Measurements from ENCODE around the gene PHGDH. TPM values are rescaled to one million over a fixed set of nuclear protein-coding genes. Genes with fewer than 3 reads are reported as not detected.

PHGDH gene
- total and polyA plus RNA-seq, 2 donors (not counting 3 experiments of a cell fraction or from before 2014, with no cell fraction given), result 37.9 to 120 TPM

DNA sequence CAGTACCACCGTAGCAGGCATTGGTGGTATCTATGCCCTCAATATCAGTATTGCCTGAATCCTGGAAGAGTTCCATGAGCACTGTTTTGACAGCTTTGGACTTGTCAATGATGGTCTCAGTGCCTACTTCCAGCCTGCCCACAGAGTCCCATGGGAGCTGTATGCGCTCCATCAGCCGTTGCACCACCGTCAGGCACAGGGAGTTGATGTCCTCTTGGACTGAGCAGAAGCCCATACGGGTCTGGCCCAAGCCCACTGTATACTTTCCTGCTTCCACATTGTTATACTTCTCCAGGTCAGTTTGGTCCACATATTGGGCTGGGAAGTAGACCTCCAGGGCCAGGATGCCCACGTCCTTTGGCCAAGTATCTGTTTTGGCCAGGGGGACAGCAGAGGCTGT lies 52.5 kb downstream of the PHGDH start:
- Histone ChIP-seq H3K4me2 (ENCODE audit: insufficient read depth, low read length) (no peak overlapping the region), H3K79me2 (ENCODE audit: control insufficient read depth, insufficient read depth, low read length) (no peaks in the 10 kb centered on the region), H3K4me1 (ENCODE audit: control insufficient read depth, extremely low read depth, insufficient read depth, low read length) (no peaks in the 10 kb centered on the region), H3K9me1 (replicated peaks; ENCODE audit: control insufficient read depth, extremely low read depth, insufficient read depth, low read length) (no peaks in the 10 kb centered on the region), H2AFZ (ENCODE audit: low read depth, low read length) (no peak overlapping the region), H3K9ac (replicated peaks; ENCODE audit: extremely low read depth, insufficient read depth, low read length) (no peak overlapping the region), H3K4me3 (replicated peaks in 1 of 3; ENCODE audit: insufficient read depth in 1 of 3, low read depth in 1 of 3, low read length in 3 of 3) (no peak overlapping the region), H3K27ac (ENCODE audit: insufficient read depth, low read depth, low read length) (no peak overlapping the region), H3K36me3 (ENCODE audit: control insufficient read depth in 2 of 2, extremely low read depth in 1 of 2, insufficient read depth in 2 of 2, low read length in 2 of 2) (no peaks in the 10 kb centered on the region), H3K27me3 (ENCODE audit: control insufficient read depth in 2 of 2, insufficient read depth in 2 of 2, low read length in 2 of 2) (peaks cover 5 to 14% of the 10 kb centered on the region in 2 experiments), H4K20me1 (replicated peaks; ENCODE audit: control insufficient read depth, extremely low read depth, insufficient read depth, low read length) (no peaks in the 10 kb centered on the region), H3K9me3 (replicated peaks; ENCODE audit: control insufficient read depth, insufficient read depth, low read length) (no peaks in the 10 kb centered on the region)
- TF ChIP-seq, protein P1, sequence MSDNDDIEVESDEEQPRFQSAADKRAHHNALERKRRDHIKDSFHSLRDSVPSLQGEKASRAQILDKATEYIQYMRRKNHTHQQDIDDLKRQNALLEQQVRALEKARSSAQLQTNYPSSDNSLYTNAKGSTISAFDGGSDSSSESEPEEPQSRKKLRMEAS (IDR thresholded peaks at IDR 0.05; ENCODE audit: insufficient read depth, insufficient read length), result no peak
- TF ChIP-seq JUN (IDR thresholded peaks at IDR 0.05; ENCODE audit: borderline replicate concordance, insufficient read depth, insufficient read length, low read depth) (no peak), MYC (IDR thresholded peaks at IDR 0.05; ENCODE audit: low read depth, low read length) (no peak), EZH2 (IDR thresholded peaks at IDR 0.05; ENCODE audit: borderline replicate concordance, low read depth, low read length, severe bottlenecking) (no peak), FOS (IDR thresholded peaks at IDR 0.05; ENCODE audit: borderline replicate concordance, insufficient read depth, low read length) (no peak), POLR2AphosphoS5 (IDR thresholded peaks at IDR 0.05; ENCODE audit: insufficient read depth, low read depth, low read length) (no peak), GATA2 (IDR thresholded peaks at IDR 0.05; ENCODE audit: insufficient read depth, insufficient read length, low read depth, low read length) (no peak), POLR2A (IDR thresholded peaks at IDR 0.05; ENCODE audit: low read depth, low read length) (no peak)
- TF ChIP-seq, protein P2, sequence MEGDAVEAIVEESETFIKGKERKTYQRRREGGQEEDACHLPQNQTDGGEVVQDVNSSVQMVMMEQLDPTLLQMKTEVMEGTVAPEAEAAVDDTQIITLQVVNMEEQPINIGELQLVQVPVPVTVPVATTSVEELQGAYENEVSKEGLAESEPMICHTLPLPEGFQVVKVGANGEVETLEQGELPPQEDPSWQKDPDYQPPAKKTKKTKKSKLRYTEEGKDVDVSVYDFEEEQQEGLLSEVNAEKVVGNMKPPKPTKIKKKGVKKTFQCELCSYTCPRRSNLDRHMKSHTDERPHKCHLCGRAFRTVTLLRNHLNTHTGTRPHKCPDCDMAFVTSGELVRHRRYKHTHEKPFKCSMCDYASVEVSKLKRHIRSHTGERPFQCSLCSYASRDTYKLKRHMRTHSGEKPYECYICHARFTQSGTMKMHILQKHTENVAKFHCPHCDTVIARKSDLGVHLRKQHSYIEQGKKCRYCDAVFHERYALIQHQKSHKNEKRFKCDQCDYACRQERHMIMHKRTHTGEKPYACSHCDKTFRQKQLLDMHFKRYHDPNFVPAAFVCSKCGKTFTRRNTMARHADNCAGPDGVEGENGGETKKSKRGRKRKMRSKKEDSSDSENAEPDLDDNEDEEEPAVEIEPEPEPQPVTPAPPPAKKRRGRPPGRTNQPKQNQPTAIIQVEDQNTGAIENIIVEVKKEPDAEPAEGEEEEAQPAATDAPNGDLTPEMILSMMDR (IDR thresholded peaks at IDR 0.05; ENCODE audit: extremely low read depth in 1 of 2, insufficient read depth in 1 of 2, low read depth in 1 of 2, low read length in 2 of 2), result no peak
- no TSS peak for BruUV-seq (replicated peaks)
- ChIA-PET POLR2A (no interaction called here), CTCF (no interaction called here)
- intact Hi-C loops (cut with micrococcal nuclease), result no loop called here
- no peak for DNase-seq (ENCODE audit: low read depth, low spot score)
- FAIRE-seq, result no peak
- dilution Hi-C loops (cut with MboI; ENCODE audit: extremely low pct_ligation_motif_present, low sequenced_read_pairs), result no loop called here
